ENCODE data around the gene DDX41. TPM values are rescaled to one million over a fixed set of nuclear protein-coding genes. Genes with fewer than 3 reads are reported as not detected.
A peak's percentile ranks its signal among the peaks of the same experiment; 100 is the strongest.

Gene DDX41
- polyA plus RNA-seq, 3 donors, result 44.9 to 178 (median 70.3) TPM

DNA sequence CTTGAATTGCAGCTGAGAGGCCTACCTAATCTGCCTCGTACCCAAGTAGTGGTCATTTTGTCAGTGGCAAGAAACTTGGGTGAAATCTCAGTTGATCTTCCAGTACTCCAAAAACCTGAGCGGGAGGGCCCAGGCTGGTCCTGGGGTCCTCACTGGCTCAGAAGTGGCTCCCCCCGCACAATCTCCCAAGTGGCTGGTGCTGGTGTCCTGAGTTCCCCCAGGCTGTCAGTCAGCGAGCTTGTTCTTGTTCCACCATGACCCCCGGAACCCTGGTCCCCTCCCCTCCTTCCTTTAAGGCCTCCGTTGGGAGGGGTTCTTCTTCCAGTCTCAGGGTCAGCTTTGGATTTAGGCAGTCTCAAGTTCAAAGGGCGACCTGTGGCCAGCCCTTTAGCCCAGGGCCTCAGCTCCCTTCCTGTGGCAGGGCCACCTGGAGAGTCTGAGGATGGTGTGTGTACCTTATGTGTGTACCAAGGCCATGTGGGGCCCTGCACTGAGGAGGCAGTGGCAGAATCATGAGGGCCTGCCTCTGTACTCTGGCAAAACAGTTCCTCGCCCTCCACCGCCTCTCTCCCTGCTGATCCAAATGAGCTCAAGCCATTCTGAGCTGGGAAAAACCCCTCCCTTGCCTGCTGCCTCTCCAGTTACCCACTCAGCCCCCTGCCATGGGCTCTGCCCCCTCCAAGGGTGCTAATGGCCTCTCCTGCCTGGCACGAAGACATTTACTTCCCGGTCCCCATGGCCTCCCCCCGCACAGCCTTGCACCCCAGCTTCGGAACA lies 38.9 kb downstream of the DDX41 start:
- 87% methylated on average over 8 of the region's 13 CpGs for WGBS (ENCODE audit: insufficient coverage)
- H3K4me3 Mint-ChIP-seq, result peak overlapping the region in 1 of 2 donors; percentile 79
- H3K36me3 ChIP-seq (replicated peaks in 1 of 2; ENCODE audit: control insufficient read depth in 1 of 2, insufficient read depth in 2 of 2, low read length in 2 of 2), result peaks cover 3 to 7% of the 10 kb centered on the region in 2 donors

GRCh38 chr5:177476531-177477233 lies 40.1 kb downstream of the DDX41 start:
- H3K27ac Mint-ChIP-seq, result no peak overlapping the region

More for the DNA sequence above, 38.9 kb downstream of the DDX41 start:
- TF ChIP-seq, protein P1, sequence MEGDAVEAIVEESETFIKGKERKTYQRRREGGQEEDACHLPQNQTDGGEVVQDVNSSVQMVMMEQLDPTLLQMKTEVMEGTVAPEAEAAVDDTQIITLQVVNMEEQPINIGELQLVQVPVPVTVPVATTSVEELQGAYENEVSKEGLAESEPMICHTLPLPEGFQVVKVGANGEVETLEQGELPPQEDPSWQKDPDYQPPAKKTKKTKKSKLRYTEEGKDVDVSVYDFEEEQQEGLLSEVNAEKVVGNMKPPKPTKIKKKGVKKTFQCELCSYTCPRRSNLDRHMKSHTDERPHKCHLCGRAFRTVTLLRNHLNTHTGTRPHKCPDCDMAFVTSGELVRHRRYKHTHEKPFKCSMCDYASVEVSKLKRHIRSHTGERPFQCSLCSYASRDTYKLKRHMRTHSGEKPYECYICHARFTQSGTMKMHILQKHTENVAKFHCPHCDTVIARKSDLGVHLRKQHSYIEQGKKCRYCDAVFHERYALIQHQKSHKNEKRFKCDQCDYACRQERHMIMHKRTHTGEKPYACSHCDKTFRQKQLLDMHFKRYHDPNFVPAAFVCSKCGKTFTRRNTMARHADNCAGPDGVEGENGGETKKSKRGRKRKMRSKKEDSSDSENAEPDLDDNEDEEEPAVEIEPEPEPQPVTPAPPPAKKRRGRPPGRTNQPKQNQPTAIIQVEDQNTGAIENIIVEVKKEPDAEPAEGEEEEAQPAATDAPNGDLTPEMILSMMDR (IDR thresholded peaks at IDR 0.05), result no peak
- intact Hi-C loops (cut with micrococcal nuclease), result no loop called here
- no peaks in the 10 kb centered on the region for H3K79me2 ChIP-seq (ENCODE audit: insufficient read depth, low read length)
- no peak overlapping the region for H3K9ac ChIP-seq (ENCODE audit: insufficient read depth, low read length, poor library complexity, severe bottlenecking)
- peaks cover 6 to 23% of the 10 kb centered on the region in 2 donors for H3K27me3 ChIP-seq (ENCODE audit: control insufficient read depth in 2 of 2, insufficient read depth in 2 of 2, low read length in 2 of 2)
- H3K4me3 ChIP-seq (replicated peaks in 1 of 3; ENCODE audit: low read depth in 2 of 3, low read length in 3 of 3), result no peak overlapping the region
- peaks cover 0 to 12% (median 4%) of the 10 kb centered on the region in 7 donors for H3K9me3 Mint-ChIP-seq
- H3K27me3 Mint-ChIP-seq (ENCODE audit: low read depth in 3 of 3), result peaks cover 29 to 47% (median 36%) of the 10 kb centered on the region in 3 donors
- H3K36me3 Mint-ChIP-seq, result peaks cover 20 to 25% of the 10 kb centered on the region in 2 donors
- no peak overlapping the region for H3K4me2 ChIP-seq (replicated peaks; ENCODE audit: extremely low read depth, low read length, poor library complexity, severe bottlenecking)
- peaks cover 18% of the 10 kb centered on the region for H4K20me1 ChIP-seq (ENCODE audit: insufficient read depth, low read length)
- H2AFZ ChIP-seq (ENCODE audit: insufficient read depth, low read depth, low read length, poor library complexity, severe bottlenecking), result no peak overlapping the region
- H3K9me3 ChIP-seq (replicated peaks in 1 of 2; ENCODE audit: control insufficient read depth in 1 of 2, insufficient read depth in 1 of 2, low read length in 2 of 2), result no peaks in the 10 kb centered on the region
- no peak for DNase-seq
- peak overlapping the region in 3 of 7 donors; percentile 7 to 92 (median 70) for H3K27ac Mint-ChIP-seq
- peaks cover 48 to 57% of the 10 kb centered on the region in 2 donors for H3K4me1 ChIP-seq (ENCODE audit: control insufficient read depth in 1 of 2, insufficient read depth in 2 of 2, low read length in 2 of 2)
- H3K4me1 Mint-ChIP-seq, result peaks cover 60% of the 10 kb centered on the region
- H3K27ac ChIP-seq (ENCODE audit: low read depth in 1 of 2, low read length in 2 of 2), result no peak overlapping the region

More at GRCh38 chr5:177476531-177477233, 40.1 kb downstream of the DDX41 start:
- H3K36me3 Mint-ChIP-seq, result peaks cover 9 to 15% of the 10 kb centered on the region in 2 donors
- TF ChIP-seq, protein P1 (IDR thresholded peaks at IDR 0.05), result no peak
- no peak overlapping the region for H3K27ac ChIP-seq (ENCODE audit: low read depth in 1 of 2, low read length in 2 of 2)
- no peak for DNase-seq
- intact Hi-C loops (cut with micrococcal nuclease), result no loop called here
- H4K20me1 ChIP-seq (ENCODE audit: insufficient read depth, low read length), result peaks cover 29% of the 10 kb centered on the region
- WGBS (ENCODE audit: insufficient coverage), result 82% methylated on average over 15 of the region's 18 CpGs
- H3K27me3 Mint-ChIP-seq (ENCODE audit: low read depth in 3 of 3), result peaks cover 38 to 50% (median 46%) of the 10 kb centered on the region in 3 donors
- H3K27me3 ChIP-seq (ENCODE audit: control insufficient read depth in 2 of 2, insufficient read depth in 2 of 2, low read length in 2 of 2), result peaks cover 16 to 33% of the 10 kb centered on the region in 2 donors
- no peak overlapping the region for H3K9ac ChIP-seq (ENCODE audit: insufficient read depth, low read length, poor library complexity, severe bottlenecking)
- H3K4me1 ChIP-seq (ENCODE audit: control insufficient read depth in 1 of 2, insufficient read depth in 2 of 2, low read length in 2 of 2), result peaks cover 53 to 69% of the 10 kb centered on the region in 2 donors
- peaks cover 0 to 10% of the 10 kb centered on the region in 2 donors for H3K9me3 ChIP-seq (replicated peaks in 1 of 2; ENCODE audit: control insufficient read depth in 1 of 2, insufficient read depth in 1 of 2, low read length in 2 of 2)
- no peak overlapping the region for H3K4me3 ChIP-seq (replicated peaks in 1 of 3; ENCODE audit: low read depth in 2 of 3, low read length in 3 of 3)
- H3K79me2 ChIP-seq (ENCODE audit: insufficient read depth, low read length), result no peaks in the 10 kb centered on the region
- H3K36me3 ChIP-seq (replicated peaks in 1 of 2; ENCODE audit: control insufficient read depth in 1 of 2, insufficient read depth in 2 of 2, low read length in 2 of 2), result peaks cover 1 to 3% of the 10 kb centered on the region in 2 donors
- no peak overlapping the region for H3K4me2 ChIP-seq (replicated peaks; ENCODE audit: extremely low read depth, low read length, poor library complexity, severe bottlenecking)
- H3K4me3 Mint-ChIP-seq, result peak overlapping the region in 1 of 2 donors; percentile 49
- H3K9me3 Mint-ChIP-seq, result peaks cover 0 to 17% (median 4%) of the 10 kb centered on the region in 7 donors
- peaks cover 68% of the 10 kb centered on the region for H3K4me1 Mint-ChIP-seq
- H2AFZ ChIP-seq (ENCODE audit: insufficient read depth, low read depth, low read length, poor library complexity, severe bottlenecking), result no peak overlapping the region

Data from CD14-positive monocyte (primary cell).